ENCODE results near the gene FASTKD2.

Gene FASTKD2

GRCh38 chr2:206765242-206766056 is at the start of gene FASTKD2, which contains the start of gene MDH1B:
Gene FASTKD2 (plus strand): TSS chr2:206765606. CDS start chr2:206766694, 1,088 bp downstream.
Gene MDH1B (minus strand): TSS chr2:206765328. CDS start chr2:206765271, 57 bp downstream.
- peak; percentile 84 for DNase-seq

- no peak for DNase-seq
These were observed 48.8 kb upstream of the FASTKD2 start for GRCh38 chr2:206716623-206717022.

GRCh38 chr2:206718296-206718695 is 47.1 kb upstream of the FASTKD2 start, which contains the start of gene DYTN:
Gene DYTN (minus strand): TSS chr2:206718396. CDS start chr2:206718279, 117 bp downstream.
- no peak for DNase-seq

GRCh38 chr2:206721256-206721920 is 44.0 kb upstream of the FASTKD2 start:
- DNase-seq = no peak

- no peak for DNase-seq
These were observed 42.1 kb upstream of the FASTKD2 start for GRCh38 chr2:206723288-206723687.

- DNase-seq = no peak
These were observed 38.1 kb upstream of the FASTKD2 start for GRCh38 chr2:206727287-206727686.

GRCh38 chr2:206728277-206729199 is 36.9 kb upstream of the FASTKD2 start:
- DNase-seq = no peak

GRCh38 chr2:206733341-206733740 is 32.1 kb upstream of the FASTKD2 start:
- no peak for DNase-seq

- no peak for DNase-seq
These were observed 28.5 kb upstream of the FASTKD2 start for GRCh38 chr2:206736935-206737334.

GRCh38 chr2:206739271-206739670 is 26.1 kb upstream of the FASTKD2 start:
- DNase-seq = no peak

GRCh38 chr2:206740800-206741199 is 24.6 kb upstream of the FASTKD2 start:
- no peak for DNase-seq

GRCh38 chr2:206756816-206757215 is 8.6 kb upstream of the FASTKD2 start:
- DNase-seq = no peak

GRCh38 chr2:206764673-206765241 is 649 bp upstream of the FASTKD2 start:
- DNase-seq = no peak

- DNase-seq = no peak
These were observed 888 bp downstream of the FASTKD2 start for GRCh38 chr2:206766057-206766930.

GRCh38 chr2:206774871-206775270 is 9.5 kb downstream of the FASTKD2 start:
- no peak for DNase-seq

GRCh38 chr2:206776432-206776831 is 11.0 kb downstream of the FASTKD2 start:
- no peak for DNase-seq

GRCh38 chr2:206780671-206781070 is 15.3 kb downstream of the FASTKD2 start:
- DNase-seq = no peak

GRCh38 chr2:206783718-206784117 is 18.3 kb downstream of the FASTKD2 start:
- DNase-seq = no peak

- no peak for DNase-seq
These were observed 19.4 kb downstream of the FASTKD2 start for GRCh38 chr2:206784559-206785353.

GRCh38 chr2:206790311-206790935 is 25.0 kb downstream of the FASTKD2 start:
- no peak for DNase-seq
